Activated T-cell treated with anti-CD3 and anti-CD28 coated beads, Interleukin-2, amount 50 U/mL, for 24 hours (primary cell): ENCODE measurements around the gene TSPY2.
"Not testable (repeated sequence)": the region's sequence is repeated elsewhere in the genome, so short reads cannot be mapped to it uniquely, and the experiment has no call there.

Experiments
- DNase-seq: peaks from one replicate; pipeline ENCODE4 v3.0.0-alpha.2; 2020
- H3K27ac Mint-ChIP-seq: 2 replicates; pipeline ENCODE4 v1.8.0; 2020; ENCODE audit warnings: mild to moderate bottlenecking, mixed read lengths
- H3K27me3 Mint-ChIP-seq: 2 replicates; pipeline ENCODE4 v1.8.0; 2020; ENCODE audit warnings: mixed read lengths
- H3K36me3 Mint-ChIP-seq: 2 replicates; pipeline ENCODE4 v1.8.0; 2020; ENCODE audit warnings: low read depth, mixed read lengths
- H3K4me1 Mint-ChIP-seq: 2 replicates; pipeline ENCODE4 v1.8.0; 2020; ENCODE audit warnings: low read depth, mixed read lengths
- H3K4me3 Mint-ChIP-seq: 2 replicates; pipeline ENCODE4 v1.8.0; 2020; ENCODE audit warnings: mild to moderate bottlenecking, moderate library complexity, mixed read lengths
- H3K9me3 Mint-ChIP-seq: 2 replicates; pipeline ENCODE4 v1.8.0; 2020; ENCODE audit warnings: mixed read lengths

TSPY2 gene, protein sequence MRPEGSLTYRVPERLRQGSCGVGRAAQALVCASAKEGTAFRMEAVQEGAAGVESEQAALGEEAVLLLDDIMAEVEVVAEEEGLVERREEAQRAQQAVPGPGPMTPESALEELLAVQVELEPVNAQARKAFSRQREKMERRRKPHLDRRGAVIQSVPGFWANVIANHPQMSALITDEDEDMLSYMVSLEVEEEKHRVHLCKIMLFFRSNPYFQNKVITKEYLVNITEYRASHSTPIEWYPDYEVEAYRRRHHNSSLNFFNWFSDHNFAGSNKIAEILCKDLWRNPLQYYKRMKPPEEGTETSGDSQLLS

GRCh38 chrY:6245923-6246322, at the start of gene TSPY2:
Gene TSPY2, plus strand, starts transcription at chrY:6246223. Its CDS starts 46 bp downstream, at chrY:6246269.
- not testable (repeated sequence) for H3K9me3 Mint-ChIP-seq, H3K27me3 Mint-ChIP-seq, H3K4me1 Mint-ChIP-seq, H3K4me3 Mint-ChIP-seq, DNase-seq, H3K36me3 Mint-ChIP-seq, H3K27ac Mint-ChIP-seq

DNA sequence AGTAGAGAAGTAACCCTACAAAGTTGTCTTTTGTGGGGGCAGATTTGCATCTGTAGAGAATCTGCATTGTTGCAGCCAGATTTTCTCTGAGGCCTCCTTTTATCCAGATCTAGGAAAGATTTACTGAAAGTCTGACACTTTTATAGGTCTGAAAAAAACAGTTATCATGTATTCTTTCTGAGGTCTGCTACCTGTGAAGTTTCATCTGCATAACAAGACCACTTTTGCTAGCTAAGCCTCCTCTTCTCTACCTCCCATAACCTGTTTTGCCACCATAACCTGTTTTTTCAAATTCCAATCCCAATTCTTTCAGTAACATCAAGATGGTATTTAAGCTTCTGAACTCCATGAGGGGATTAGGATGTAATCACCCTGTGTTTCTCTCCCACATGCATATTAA, 36.5 kb upstream of the TSPY2 start:
- H3K9me3 Mint-ChIP-seq, H3K4me3 Mint-ChIP-seq, H3K36me3 Mint-ChIP-seq, H3K4me1 Mint-ChIP-seq, H3K27me3 Mint-ChIP-seq, DNase-seq, H3K27ac Mint-ChIP-seq: not testable (repeated sequence)

DNA sequence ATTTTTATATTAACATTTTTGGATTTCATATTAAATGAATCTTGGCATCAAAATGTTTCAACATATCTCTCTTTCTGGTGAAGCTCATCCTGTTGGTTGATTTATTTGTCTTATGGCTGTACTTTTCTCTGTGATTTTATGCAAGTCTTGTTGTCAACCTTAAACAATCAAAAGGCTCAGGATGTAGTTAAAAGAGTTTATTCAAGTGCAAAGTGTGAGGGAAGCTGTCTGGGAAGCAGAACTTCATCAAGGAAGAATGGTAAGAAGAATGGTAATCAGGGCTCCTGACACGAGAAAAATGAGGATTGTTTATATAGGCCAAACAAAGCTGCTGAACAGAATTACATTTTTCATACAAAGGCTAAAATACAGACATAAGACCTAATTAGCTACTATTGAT, 29.0 kb upstream of the TSPY2 start:
- not testable (repeated sequence) for H3K36me3 Mint-ChIP-seq, H3K27ac Mint-ChIP-seq, H3K4me3 Mint-ChIP-seq, DNase-seq, H3K9me3 Mint-ChIP-seq, H3K27me3 Mint-ChIP-seq, H3K4me1 Mint-ChIP-seq

DNA sequence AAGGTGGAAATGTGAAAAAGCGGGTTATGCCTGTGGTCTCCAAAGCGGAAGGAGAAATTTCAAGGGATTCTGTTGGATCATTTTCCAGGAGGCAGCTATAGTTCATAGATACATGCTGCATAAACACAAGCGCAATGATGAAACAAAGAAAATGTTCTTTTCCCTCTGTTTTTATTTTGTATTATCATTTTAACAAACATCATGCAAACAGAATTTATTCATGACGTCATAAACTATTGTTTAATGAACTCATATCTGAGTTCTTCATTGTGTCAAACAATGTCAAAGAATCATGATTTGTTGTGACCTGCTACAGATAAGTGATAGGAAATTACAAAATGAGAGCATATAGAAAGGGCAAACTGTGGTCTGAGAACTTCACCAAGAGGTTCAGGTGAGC, 23.8 kb downstream of the TSPY2 start:
- H3K9me3 Mint-ChIP-seq, H3K36me3 Mint-ChIP-seq, H3K27me3 Mint-ChIP-seq, H3K4me3 Mint-ChIP-seq, DNase-seq, H3K4me1 Mint-ChIP-seq, H3K27ac Mint-ChIP-seq: not testable (repeated sequence)
